Measurements from ENCODE around the gene ABTB2.
"Not testable (repeated sequence)": the region's sequence is repeated elsewhere in the genome, so short reads cannot be mapped to it uniquely, and the experiment has no call there.

Gene ABTB2

DNA sequence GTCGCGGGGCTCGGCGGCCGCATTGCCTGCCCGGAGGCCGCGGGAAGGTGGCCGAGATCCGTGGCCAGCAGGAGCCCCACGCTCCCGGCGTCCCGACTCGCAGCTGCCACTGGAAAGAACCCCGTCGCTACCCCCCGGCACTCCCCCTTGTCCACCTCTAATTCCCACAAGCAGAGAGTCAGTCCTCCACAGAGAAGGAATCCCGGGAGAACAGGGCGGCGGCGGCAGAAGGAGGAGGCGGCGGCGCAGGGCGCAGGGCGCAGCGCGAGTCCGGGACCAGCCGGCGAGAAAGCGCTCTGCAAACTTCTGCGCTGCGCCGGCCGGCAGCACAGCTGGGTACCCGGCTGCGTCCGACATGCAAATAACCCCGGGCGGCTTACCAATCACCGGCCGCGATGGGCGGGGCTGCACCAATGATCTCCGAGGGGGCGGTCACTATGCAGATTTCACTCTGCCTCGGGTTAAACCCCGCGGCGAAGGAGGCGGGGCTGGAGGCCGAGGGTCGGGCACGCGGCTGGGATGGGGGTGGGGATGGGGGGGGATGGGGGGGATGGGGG lies at the start of gene ABTB2:
Gene ABTB2, minus strand, starts transcription at position 310 of the 557 bp plus-strand sequence.
- DNase-seq = peak; percentile 97
- Mint-ChIP-seq H3K27ac (peak within 1 kb of the TSS in 1 of 2 donors; percentile 72), H3K27me3 (peaks cover 62% of the 10 kb centered on the region)

GRCh38 chr11:34407121-34407813 lies 49.5 kb upstream of the ABTB2 start:
- Mint-ChIP-seq H3K27me3 (peaks cover 50% of the 10 kb centered on the region), H3K27ac (no peak overlapping the region), H3K9me3 (no peaks in the 10 kb centered on the region), H3K4me3 (no peak overlapping the region), H3K4me1 (peaks cover 16% of the 10 kb centered on the region)
- DNase-seq (no peak), ATAC-seq (no peak)

More for the DNA sequence above, at the start of gene ABTB2:
- ATAC-seq = peak; percentile 92
- peaks cover 35% of the 10 kb centered on the region for H3K4me1 Mint-ChIP-seq
- peak within 1 kb of the TSS; percentile 87 to 93 for H3K4me3 Mint-ChIP-seq
- no peaks in the 10 kb centered on the region for H3K9me3 Mint-ChIP-seq

DNA sequence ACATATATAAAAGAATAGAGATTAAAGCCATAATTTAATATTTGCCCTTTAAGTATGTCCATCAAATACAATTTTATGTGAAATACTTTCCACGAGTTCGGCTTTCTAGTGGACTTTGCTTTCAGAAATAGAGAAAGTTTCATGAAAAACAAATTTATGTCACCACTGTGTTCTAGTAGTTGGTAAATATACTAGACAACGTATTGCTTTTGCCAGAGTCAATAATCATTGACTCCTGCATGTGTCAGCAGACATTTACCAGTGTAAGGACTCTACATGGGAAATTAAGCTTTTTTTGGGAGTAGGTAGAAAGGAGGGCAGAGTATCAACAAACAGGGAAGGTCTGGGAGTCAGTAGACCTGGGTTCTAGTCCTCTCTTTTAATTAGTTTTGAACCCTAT lies 48.6 kb upstream of the ABTB2 start:
- no peak overlapping the region for H3K4me3 Mint-ChIP-seq
- no peak overlapping the region for H3K27ac Mint-ChIP-seq
- no peak for DNase-seq
- no peaks in the 10 kb centered on the region for H3K9me3 Mint-ChIP-seq
- no peak for ATAC-seq
- peaks cover 16% of the 10 kb centered on the region for H3K4me1 Mint-ChIP-seq
- H3K27me3 Mint-ChIP-seq = peaks cover 50% of the 10 kb centered on the region

- no peak for ATAC-seq
- peak overlapping the region; percentile 17 to 41 for H3K4me3 Mint-ChIP-seq
Measured at GRCh38 chr11:34405079-34405858, 47.5 kb upstream of the ABTB2 start.

DNA sequence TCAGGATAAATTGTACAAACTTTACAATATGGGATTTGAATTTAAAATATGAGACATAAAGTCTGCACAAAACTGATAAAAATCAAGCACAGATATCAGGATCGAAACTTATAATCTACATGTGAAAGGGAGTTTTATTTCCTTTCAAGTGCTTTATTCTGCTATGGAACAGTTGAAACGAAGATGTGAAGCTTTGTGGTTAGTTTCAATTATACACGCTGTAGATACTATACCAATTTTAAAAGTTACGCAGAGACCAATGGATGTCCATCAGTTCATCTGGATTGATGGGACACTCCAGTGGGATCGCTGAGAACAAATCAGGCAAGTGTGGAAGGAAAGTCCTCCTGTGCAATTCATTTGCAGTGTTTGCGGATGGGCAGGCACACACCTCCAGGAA lies 46.5 kb upstream of the ABTB2 start:
- ATAC-seq = no peak
- H3K4me3 Mint-ChIP-seq = no peak overlapping the region
- H3K4me1 Mint-ChIP-seq = peaks cover 16% of the 10 kb centered on the region
- no peak for DNase-seq
- H3K9me3 Mint-ChIP-seq = no peaks in the 10 kb centered on the region
- peaks cover 45% of the 10 kb centered on the region for H3K27me3 Mint-ChIP-seq
- no peak overlapping the region for H3K27ac Mint-ChIP-seq

More at GRCh38 chr11:34405079-34405858, 47.5 kb upstream of the ABTB2 start:
- DNase-seq = no peak
- Mint-ChIP-seq H3K27me3 (peaks cover 50% of the 10 kb centered on the region), H3K27ac (peak overlapping the region; percentile 47 to 64), H3K9me3 (no peaks in the 10 kb centered on the region), H3K4me1 (peaks cover 16% of the 10 kb centered on the region)

DNA sequence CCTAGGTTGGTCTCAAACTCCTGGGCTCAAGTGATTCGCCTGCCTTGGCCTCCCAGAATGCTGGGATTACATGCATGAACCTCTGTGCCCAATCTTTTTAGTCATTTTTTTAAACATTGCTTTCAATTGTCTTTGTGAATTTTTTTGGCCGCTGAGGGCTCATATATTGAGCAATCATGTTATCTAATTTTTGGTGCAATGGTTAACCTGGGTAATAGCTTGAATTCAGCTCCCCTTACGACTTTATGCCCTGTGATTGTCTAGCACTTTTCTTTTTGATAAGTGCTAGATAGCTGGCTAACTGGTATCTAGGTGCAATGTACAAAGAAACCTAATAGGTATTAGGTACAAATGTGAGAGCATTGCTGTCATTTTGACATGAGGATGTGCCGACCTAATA lies 45.6 kb upstream of the ABTB2 start:
- DNase-seq (no peak), ATAC-seq (no peak)
- Mint-ChIP-seq H3K9me3 (no peaks in the 10 kb centered on the region), H3K27me3 (peaks cover 36% of the 10 kb centered on the region), H3K4me3 (no peak overlapping the region), H3K27ac (no peak overlapping the region), H3K4me1 (peaks cover 16% of the 10 kb centered on the region)

DNA sequence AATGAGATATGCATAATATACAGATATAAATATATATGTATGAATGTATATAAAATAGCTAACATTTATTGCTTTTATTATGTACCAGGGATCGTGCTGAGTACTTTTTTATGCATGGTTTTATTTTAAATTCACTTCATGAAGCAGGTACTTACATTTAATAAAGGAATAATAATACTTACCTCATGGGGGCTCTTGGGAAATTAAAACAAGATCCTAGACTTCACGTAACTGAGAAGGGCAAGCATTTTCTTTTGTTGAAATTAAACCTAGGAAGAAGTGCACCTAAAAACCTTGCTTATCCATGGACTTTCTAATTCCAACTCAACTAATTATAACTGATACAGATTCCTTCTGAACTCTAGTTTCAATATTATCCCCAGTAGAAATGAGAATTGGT lies 40.0 kb upstream of the ABTB2 start:
- H3K9me3 Mint-ChIP-seq = peaks cover 11 to 18% of the 10 kb centered on the region in 2 donors
- no peak overlapping the region for H3K27ac Mint-ChIP-seq
- no peak overlapping the region for H3K4me3 Mint-ChIP-seq
- no peak for DNase-seq
- peaks cover 14% of the 10 kb centered on the region for H3K27me3 Mint-ChIP-seq
- no peak for ATAC-seq
- no peaks in the 10 kb centered on the region for H3K4me1 Mint-ChIP-seq

DNA sequence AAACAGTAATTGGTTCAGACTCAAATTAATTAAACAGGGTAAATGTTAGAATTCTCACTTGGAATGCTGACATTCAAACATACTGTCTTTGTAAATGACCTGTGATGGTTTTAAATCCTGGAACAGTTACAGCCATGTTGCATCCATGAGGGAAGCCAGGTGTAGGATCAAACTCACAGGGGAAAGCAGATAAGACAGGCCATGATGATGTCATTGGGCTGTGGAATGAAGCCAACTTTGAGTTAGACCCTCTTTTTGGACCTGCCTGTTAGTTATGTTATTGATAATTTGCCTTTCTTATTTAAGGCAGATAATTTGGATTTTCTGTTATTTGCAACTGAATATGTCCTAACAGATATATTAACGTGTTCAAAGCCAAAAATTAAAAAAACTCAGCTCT lies 39.3 kb upstream of the ABTB2 start:
- no peak overlapping the region for H3K4me3 Mint-ChIP-seq
- H3K4me1 Mint-ChIP-seq = no peaks in the 10 kb centered on the region
- no peak overlapping the region for H3K27ac Mint-ChIP-seq
- no peak for ATAC-seq
- H3K9me3 Mint-ChIP-seq = peaks cover 18 to 21% of the 10 kb centered on the region in 2 donors
- H3K27me3 Mint-ChIP-seq = peaks cover 16% of the 10 kb centered on the region
- DNase-seq = no peak

DNA sequence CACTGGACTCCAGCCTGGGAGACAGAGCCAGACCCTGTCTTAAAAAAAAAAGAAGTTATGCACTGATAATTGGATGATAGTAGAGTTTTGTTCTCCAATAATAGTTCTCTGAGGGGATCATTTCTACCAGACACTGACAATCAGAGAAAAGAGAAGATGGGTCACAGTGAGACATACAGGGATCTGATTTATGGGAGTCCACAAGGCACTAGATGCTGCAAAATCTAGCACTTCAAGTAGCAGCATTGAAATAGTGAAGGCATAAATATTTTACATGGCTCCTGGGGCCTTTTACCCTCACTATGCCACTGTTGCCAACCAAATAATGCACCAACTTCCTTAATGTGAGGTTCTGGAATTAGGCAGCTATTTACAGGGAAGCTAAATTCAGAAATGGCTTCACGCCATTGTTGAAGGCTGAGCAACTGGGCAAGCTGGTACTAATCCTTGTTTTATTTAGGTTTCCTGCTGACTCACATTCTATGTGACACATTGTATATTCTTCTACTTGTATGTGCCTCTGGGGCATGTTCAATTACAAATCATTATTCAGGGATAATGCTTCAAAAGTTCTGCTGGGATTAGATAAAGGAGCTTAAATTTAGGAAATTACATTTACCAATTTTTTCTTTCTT lies 38.2 kb upstream of the ABTB2 start:
- H3K9me3 Mint-ChIP-seq = peaks cover 21 to 25% of the 10 kb centered on the region in 2 donors
- H3K4me1 Mint-ChIP-seq = no peaks in the 10 kb centered on the region
- H3K27ac Mint-ChIP-seq = no peak overlapping the region
- H3K27me3 Mint-ChIP-seq = peaks cover 27% of the 10 kb centered on the region
- no peak overlapping the region for H3K4me3 Mint-ChIP-seq
- ATAC-seq = no peak
- DNase-seq = no peak

DNA sequence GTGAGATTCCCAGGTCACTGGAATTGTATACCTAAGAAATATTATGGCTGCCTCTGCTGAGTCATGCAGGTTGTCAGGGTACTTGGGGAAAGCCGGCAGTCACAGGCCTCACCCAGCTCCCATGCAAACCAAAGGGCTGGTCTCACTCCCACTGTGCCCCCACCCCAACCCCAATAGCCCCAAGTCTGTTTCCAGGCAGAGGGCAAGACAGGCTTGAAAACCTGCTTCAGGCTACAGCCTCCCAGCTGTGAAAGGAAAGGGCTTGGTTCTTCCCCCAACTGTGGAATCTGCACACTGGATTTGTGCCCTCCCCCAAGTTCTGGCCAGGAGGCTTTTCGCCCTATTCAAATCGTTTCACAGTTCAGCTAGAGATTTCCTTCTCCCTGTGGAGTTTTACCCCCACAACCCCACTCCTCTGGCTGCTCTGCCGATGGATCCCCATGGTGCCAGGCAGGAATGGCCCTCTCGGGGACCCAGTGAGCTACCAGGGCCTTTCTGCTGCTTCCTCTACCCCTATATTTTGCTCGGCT lies 37.0 kb upstream of the ABTB2 start:
- no peak for ATAC-seq
- Mint-ChIP-seq H3K27me3 (peaks cover 39% of the 10 kb centered on the region), H3K4me3 (no peak overlapping the region), H3K4me1 (no peaks in the 10 kb centered on the region), H3K27ac (no peak overlapping the region), H3K9me3 (peaks cover 21 to 26% of the 10 kb centered on the region in 2 donors)
- DNase-seq = no peak

DNA sequence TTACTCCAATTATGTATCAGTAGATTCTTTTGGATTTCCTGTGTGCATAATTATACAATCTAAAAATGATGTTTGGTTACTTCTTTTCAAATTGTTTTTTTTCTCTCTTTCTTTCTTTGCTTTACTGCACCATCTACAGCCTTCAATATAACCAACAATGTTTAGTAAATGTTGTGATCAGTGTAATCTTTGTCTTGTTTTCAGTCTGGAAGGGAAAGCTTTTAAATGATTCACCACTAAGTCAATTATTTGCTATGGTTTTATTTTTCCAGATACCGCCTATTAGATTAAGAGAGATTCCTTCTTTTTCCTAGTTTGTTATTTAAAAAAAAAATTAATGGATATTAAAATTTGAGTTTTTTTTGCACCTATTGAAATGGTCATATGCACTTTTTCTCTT lies 29.8 kb upstream of the ABTB2 start:
- no peak overlapping the region for H3K27ac Mint-ChIP-seq
- peaks cover 6% of the 10 kb centered on the region for H3K4me1 Mint-ChIP-seq
- DNase-seq = no peak
- H3K9me3 Mint-ChIP-seq = peaks cover 2 to 17% of the 10 kb centered on the region in 2 donors
- H3K4me3 Mint-ChIP-seq = no peak overlapping the region
- no peak for ATAC-seq
- peaks cover 31% of the 10 kb centered on the region for H3K27me3 Mint-ChIP-seq

GRCh38 chr11:34386356-34386755 lies 28.5 kb upstream of the ABTB2 start:
- not testable (repeated sequence) for H3K9me3 Mint-ChIP-seq, H3K4me3 Mint-ChIP-seq, H3K27ac Mint-ChIP-seq, H3K4me1 Mint-ChIP-seq, ATAC-seq, DNase-seq
- H3K27me3 Mint-ChIP-seq = peaks cover 21% of the 10 kb centered on the region

- no peak for DNase-seq
- no peak for ATAC-seq
- peaks cover 8% of the 10 kb centered on the region for H3K4me1 Mint-ChIP-seq
- H3K27ac Mint-ChIP-seq = no peak overlapping the region
- peaks cover 0 to 4% of the 10 kb centered on the region in 2 donors for H3K9me3 Mint-ChIP-seq
- no peak overlapping the region for H3K4me3 Mint-ChIP-seq
- H3K27me3 Mint-ChIP-seq = peaks cover 7% of the 10 kb centered on the region
Measured at GRCh38 chr11:34382532-34383276, 24.9 kb upstream of the ABTB2 start.

- Mint-ChIP-seq H3K4me1 (peaks cover 8% of the 10 kb centered on the region), H3K9me3 (peaks cover 6 to 13% of the 10 kb centered on the region in 2 donors), H3K27me3 (peaks cover 7% of the 10 kb centered on the region), H3K27ac (no peak overlapping the region), H3K4me3 (no peak overlapping the region)
- ATAC-seq (no peak), DNase-seq (no peak)
Measured at GRCh38 chr11:34381775-34382174, 24.0 kb upstream of the ABTB2 start.

DNA sequence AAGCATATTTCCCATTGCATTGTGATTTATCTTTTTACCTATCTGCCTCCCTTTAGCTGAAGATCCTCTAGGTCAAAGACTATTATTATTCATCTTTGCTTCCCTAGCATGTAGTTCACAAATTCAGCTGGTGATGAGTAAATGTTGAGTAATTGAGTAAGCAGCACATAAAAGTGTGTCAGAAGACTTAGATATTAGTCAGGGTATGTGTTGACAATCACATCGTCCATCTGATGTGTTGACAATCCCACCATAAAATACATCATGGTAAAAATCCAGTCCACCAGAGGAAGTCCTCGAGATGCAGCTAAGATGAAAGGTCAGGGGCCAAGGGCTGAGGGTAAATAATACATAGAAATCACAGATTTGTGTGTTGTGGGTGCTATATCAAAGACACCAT lies 22.9 kb upstream of the ABTB2 start:
- H3K9me3 Mint-ChIP-seq = peaks cover 8 to 17% of the 10 kb centered on the region in 2 donors
- peaks cover 8% of the 10 kb centered on the region for H3K4me1 Mint-ChIP-seq
- no peak overlapping the region for H3K27ac Mint-ChIP-seq
- no peak for DNase-seq
- H3K4me3 Mint-ChIP-seq = no peak overlapping the region
- ATAC-seq = no peak
- peaks cover 7% of the 10 kb centered on the region for H3K27me3 Mint-ChIP-seq
